ENCODE measurements around the gene DISP3.

Gene DISP3

DNA sequence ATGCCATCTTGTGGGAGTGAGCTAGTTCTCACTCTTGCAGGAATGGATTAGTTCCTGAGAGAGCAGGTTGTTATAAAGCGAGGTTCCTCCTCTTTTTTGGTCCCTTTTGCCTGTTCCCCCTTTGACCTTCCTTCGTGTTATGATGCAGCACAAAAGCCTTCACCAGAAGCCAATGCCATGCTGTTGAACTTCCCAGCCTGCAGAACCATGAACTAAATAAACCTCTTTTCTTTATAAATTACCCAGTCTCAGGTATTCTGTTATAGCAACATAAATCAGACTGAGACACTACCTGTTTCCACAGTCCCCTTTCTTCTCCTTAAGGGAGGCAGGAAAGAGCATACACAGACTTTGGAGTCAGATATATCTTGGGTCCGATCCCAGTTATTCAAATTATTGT, 25.6 kb downstream of the DISP3 start:
- no peak for DNase-seq (ENCODE audit: low spot score)
- TF ChIP-seq, protein P1, sequence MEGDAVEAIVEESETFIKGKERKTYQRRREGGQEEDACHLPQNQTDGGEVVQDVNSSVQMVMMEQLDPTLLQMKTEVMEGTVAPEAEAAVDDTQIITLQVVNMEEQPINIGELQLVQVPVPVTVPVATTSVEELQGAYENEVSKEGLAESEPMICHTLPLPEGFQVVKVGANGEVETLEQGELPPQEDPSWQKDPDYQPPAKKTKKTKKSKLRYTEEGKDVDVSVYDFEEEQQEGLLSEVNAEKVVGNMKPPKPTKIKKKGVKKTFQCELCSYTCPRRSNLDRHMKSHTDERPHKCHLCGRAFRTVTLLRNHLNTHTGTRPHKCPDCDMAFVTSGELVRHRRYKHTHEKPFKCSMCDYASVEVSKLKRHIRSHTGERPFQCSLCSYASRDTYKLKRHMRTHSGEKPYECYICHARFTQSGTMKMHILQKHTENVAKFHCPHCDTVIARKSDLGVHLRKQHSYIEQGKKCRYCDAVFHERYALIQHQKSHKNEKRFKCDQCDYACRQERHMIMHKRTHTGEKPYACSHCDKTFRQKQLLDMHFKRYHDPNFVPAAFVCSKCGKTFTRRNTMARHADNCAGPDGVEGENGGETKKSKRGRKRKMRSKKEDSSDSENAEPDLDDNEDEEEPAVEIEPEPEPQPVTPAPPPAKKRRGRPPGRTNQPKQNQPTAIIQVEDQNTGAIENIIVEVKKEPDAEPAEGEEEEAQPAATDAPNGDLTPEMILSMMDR (IDR thresholded peaks at IDR 0.05; ENCODE audit: extremely low read depth, insufficient read depth, missing control alignments): no peak
- in situ Hi-C loops (cut with MboI; ENCODE audit: low pct_unique_long_range_greater_than_20kb, low sequenced_read_pairs, unreplicated experiment): no loop called here

DNA sequence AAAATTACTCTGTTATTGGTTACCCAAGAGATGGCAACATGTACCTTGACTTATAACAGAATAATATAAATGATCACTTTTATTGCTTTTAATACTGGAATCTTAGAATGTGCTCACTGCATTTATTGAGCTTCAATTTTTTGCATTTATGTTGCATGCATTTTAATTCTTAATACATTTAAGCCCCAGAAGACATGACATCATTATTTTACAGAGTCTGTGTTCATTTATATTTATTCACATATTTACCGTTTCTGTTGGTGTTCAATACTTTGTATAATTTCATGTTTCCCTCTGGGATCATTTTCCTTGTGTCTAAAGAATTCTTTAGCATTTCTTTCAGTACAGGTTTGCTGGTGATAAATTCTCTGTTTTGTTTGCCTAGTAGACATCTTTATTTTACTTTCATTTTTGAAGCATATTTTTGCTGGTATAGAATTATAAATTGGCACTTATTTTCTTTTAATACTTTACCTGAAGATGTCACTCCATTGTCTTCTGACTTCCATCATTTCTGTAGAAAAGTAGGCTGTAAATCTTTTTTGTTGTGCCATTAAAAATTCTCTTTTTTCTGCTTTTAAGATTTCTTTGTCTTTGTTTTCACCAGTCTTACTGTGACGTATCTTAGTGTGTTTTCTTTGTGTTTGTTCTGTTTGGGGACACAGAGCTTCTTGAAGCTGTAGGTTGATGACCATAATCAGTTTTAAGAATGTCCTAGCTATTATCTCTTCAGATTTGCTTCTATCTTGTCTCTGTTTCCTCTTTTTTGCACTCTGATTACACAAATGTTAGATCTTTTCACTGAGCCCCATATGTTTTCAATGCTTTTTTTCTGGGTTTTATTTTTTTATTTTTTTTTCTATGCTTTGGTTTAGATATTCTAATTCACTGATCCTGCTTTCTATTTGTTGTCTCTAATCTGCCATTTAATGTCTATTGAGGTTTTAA, 26.9 kb downstream of the DISP3 start:
- TF ChIP-seq, protein P1 (IDR thresholded peaks at IDR 0.05; ENCODE audit: extremely low read depth, insufficient read depth, missing control alignments): no peak
- DNase-seq (ENCODE audit: low spot score): no peak
- in situ Hi-C loops (cut with MboI; ENCODE audit: low pct_unique_long_range_greater_than_20kb, low sequenced_read_pairs, unreplicated experiment): no loop called here

DNA sequence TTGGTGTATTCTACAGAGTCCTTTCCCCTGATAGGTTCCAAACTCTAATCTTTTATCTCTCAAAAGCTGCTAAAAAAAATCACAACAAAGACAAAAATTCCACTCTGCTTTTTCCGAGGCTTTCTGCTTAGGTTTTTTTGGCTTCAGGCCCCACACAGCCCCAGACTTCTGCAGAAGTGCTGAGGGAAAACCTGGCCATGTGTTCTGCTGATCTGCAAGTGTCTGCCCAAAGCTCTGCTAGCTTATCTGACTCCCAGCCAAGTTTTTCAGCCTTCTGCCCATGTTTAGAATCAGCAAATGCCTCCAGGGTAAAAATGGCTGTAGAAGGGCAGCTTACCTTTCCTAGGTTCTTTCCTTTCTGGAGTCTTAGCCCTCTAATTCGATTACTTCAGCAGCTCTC, 28.4 kb downstream of the DISP3 start:
- TF ChIP-seq, protein P1 (IDR thresholded peaks at IDR 0.05; ENCODE audit: extremely low read depth, insufficient read depth, missing control alignments): no peak
- in situ Hi-C loops (cut with MboI; ENCODE audit: low pct_unique_long_range_greater_than_20kb, low sequenced_read_pairs, unreplicated experiment): no loop called here
- DNase-seq (ENCODE audit: low spot score): no peak

DNA sequence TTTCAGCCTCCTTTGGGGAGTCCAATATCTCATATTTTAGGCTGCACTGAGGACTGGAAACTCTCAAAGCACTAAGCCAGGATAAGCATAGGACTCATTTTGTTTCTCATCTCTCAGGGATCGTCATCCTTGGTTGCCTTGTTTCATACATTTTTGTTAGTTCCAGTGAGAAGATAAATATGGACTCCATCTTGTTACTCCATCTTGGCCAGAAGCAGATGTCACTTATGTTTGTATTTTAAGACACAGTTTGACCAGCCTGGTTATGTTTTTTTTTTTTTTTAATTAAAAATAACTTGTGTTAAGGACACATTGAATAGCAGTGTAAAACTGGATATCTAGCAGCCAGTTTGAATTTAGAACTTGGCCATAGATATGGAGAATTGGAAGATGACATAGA, 34.7 kb downstream of the DISP3 start:
- in situ Hi-C loops (cut with MboI; ENCODE audit: low pct_unique_long_range_greater_than_20kb, low sequenced_read_pairs, unreplicated experiment): no loop called here
- DNase-seq (ENCODE audit: low spot score): no peak
- TF ChIP-seq, protein P1 (IDR thresholded peaks at IDR 0.05; ENCODE audit: extremely low read depth, insufficient read depth, missing control alignments): no peak

DNA sequence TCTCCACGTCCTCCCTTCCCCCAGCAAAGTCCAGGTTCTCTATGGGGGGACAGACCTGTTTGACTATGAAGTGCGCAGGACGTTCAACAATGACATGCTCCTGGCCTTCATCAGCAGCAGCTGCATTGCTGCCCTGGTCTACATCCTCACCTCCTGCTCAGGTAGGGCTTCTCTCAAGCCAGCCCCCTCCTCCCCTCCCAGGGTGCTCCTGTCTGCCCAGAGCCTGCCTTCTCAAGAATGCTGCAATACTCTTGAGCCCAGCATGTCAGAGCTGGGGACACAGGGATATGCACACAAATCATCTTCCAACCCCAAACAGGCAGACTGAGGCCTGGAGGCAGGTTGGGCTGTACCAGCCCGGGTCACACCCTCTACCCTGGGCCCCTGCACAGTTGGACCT, 35.4 kb downstream of the DISP3 start:
- TF ChIP-seq, protein P1 (IDR thresholded peaks at IDR 0.05; ENCODE audit: extremely low read depth, insufficient read depth, missing control alignments): no peak
- in situ Hi-C loops (cut with MboI; ENCODE audit: low pct_unique_long_range_greater_than_20kb, low sequenced_read_pairs, unreplicated experiment): no loop called here
- DNase-seq (ENCODE audit: low spot score): no peak

DNA sequence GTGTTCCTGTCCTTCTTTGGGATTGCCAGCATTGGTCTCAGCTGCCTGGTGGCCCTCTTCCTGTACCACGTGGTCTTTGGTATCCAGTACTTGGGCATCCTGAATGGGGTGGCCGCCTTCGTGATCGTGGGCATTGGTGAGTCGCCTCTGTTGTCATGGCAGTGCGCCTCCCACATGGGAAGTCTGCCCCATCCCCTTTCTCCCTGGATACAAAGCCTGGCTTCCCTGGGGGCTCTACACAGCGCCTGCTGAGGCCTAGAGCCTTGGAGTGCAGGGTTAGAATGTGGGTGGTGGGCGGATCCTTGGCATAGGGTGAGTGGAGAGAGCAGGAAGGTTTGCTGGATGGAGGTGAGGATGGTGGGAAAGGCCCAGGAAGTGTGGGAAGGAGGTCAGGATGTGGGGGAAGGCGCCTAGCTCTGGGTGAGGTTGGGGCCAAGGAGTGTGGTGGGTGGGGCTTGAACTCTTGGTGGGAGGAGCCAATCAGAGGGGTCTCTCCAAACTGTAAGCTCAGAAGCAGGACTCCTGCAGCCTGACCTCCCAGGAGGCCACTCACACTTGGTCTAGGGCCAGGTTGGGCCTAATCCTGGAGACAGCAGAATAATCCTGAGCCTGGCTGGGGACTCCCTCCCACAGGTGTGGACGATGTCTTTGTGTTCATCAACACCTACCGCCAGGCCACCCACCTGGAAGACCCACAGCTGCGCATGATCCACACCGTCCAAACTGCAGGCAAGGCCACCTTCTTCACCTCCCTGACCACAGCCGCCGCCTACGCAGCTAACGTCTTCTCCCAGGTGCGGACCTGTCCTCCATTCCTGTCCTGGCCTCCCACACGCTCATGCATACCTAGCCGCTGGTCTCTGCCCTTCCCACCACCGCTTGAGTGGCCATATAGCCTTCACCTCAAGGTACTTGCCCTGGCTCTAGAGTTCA, 36.7 kb downstream of the DISP3 start:
- in situ Hi-C loops (cut with MboI; ENCODE audit: low pct_unique_long_range_greater_than_20kb, low sequenced_read_pairs, unreplicated experiment): no loop called here
- DNase-seq (ENCODE audit: low spot score): no peak
- TF ChIP-seq, protein P1 (IDR thresholded peaks at IDR 0.05; ENCODE audit: extremely low read depth, insufficient read depth, missing control alignments): no peak

Measured in GM13977 (cell line).